Gastroesophageal sphincter (tissue), 4 donors: ENCODE measurements around the gene ARPC5. TPM values are rescaled to one million over a fixed set of nuclear protein-coding genes. Genes with fewer than 3 reads are reported as not detected.

Experiments used
- ATAC-seq: fragments of 150-250 bp; one replicate; pipeline ENCODE4 v1.9.1; 2016; ENCODE audit warnings: mild to moderate bottlenecking, moderate library complexity
- H3K27ac ChIP-seq, 4 donors: fragments of 200-600 bp; sonication (generic) in 3 of 4; 1 replicate in 3 of 4; 2 replicates in 1 of 4; pipeline ENCODE4 v1.5.1; 2016 to 2019
- H3K27me3 ChIP-seq: fragments of 200-600 bp; sonication (generic); one replicate; pipeline ENCODE4 v1.5.1; 2019
- H3K36me3 ChIP-seq, 2 donors: fragments of 200-600 bp; sonication (generic); one replicate each; pipeline ENCODE4 v1.5.1; 2019; ENCODE audit warnings: control low read depth in 1 of 2
- H3K4me1 ChIP-seq, 3 donors: fragments of 200-600 bp; sonication (generic); 1 replicate in 2 of 3; 2 replicates in 1 of 3; pipeline ENCODE4 v1.5.1; 2016 to 2019; ENCODE audit warnings: control low read depth in 2 of 3
- H3K4me3 ChIP-seq, 2 donors: fragments of 200-600 bp; sonication (generic); one replicate each; pipeline ENCODE4 v1.5.1; 2019; ENCODE audit warnings: mild to moderate bottlenecking in 1 of 2, moderate library complexity in 1 of 2
- H3K9me3 ChIP-seq, 3 donors: fragments of 200-600 bp; sonication (generic); one replicate each; pipeline ENCODE4 v1.5.1; 2017 to 2019; ENCODE audit warnings: control low read depth in 2 of 3
- EP300 ChIP-seq: sonication (generic); formaldehyde crosslinking; IDR thresholded peaks from one replicate; pipeline ENCODE4 v1.6.1; 2017; ENCODE audit warnings: antibody characterized with exemption, mild to moderate bottlenecking
- POLR2A ChIP-seq, 2 donors: fragments of 450-650 bp; IDR thresholded peaks; one replicate each; pipeline ENCODE4 v1.6.1; 2017; ENCODE audit warnings: antibody characterized with exemption in 2 of 2, mild to moderate bottlenecking in 2 of 2, moderate library complexity in 1 of 2
- POLR2AphosphoS5 ChIP-seq: sonication (generic); formaldehyde crosslinking; IDR thresholded peaks from one replicate; pipeline ENCODE4 v1.6.1; 2017; ENCODE audit warnings: antibody characterized with exemption
- WGBS, 2 donors: methylation state at CpG; one replicate each; pipeline ENCODE4 v1.1.5; 2018; ENCODE audit warnings: low coverage in 1 of 2; 5-methylcytosine and 5-hydroxymethylcytosine counted together
- total RNA-seq, 4 donors: library from RNA; depleted of rRNA; stranded (reverse); fragments of >200 nt; gene quantifications; one replicate each; pipeline ENCODE4 v1.1.0, GENCODE V29; 2016
- TF ChIP-seq, protein P1 (sequence below), 4 experiments: fragments of 200-600 bp in 2 of 4; fragments of 450-650 bp in 2 of 4; sonication (generic) in 1 of 4; IDR thresholded peaks; one replicate each; pipeline ENCODE4 v1.5.1; 2017 to 2019; ENCODE audit warnings: antibody characterized with exemption in 4 of 4, mild to moderate bottlenecking in 2 of 4, moderate library complexity in 2 of 4

The ARPC5 gene
- total RNA-seq, 4 donors from 2014 or later: 66.8 to 154 (median 87.5) TPM

DNA sequence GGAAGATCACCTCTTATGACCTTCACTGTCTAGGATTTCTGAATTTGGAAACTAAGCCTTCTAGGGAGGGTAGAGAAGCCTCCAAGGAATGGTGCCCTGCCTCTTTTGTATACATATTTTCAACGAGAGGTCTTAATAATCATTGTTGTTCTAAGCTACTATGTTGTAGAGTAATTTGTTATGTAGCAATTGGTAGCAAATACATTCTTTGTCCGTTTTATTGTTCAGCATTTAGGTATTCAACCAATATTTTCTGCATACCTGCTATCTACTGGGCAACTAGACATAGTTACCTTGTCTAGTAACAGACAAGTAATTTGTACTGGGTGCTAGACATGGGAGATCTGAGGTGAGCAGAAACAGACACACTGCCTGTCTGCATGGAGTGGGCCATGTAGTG lies 24.6 kb downstream of the ARPC5 start:
- H3K4me3 ChIP-seq: no peak overlapping the region
- peaks cover 3 to 31% (median 9%) of the 10 kb centered on the region in 3 donors for H3K4me1 ChIP-seq
- TF ChIP-seq EP300 (no peak), POLR2A (IDR thresholded peaks at IDR 0.05) (no peak), POLR2AphosphoS5 (no peak)
- TF ChIP-seq, protein P1, sequence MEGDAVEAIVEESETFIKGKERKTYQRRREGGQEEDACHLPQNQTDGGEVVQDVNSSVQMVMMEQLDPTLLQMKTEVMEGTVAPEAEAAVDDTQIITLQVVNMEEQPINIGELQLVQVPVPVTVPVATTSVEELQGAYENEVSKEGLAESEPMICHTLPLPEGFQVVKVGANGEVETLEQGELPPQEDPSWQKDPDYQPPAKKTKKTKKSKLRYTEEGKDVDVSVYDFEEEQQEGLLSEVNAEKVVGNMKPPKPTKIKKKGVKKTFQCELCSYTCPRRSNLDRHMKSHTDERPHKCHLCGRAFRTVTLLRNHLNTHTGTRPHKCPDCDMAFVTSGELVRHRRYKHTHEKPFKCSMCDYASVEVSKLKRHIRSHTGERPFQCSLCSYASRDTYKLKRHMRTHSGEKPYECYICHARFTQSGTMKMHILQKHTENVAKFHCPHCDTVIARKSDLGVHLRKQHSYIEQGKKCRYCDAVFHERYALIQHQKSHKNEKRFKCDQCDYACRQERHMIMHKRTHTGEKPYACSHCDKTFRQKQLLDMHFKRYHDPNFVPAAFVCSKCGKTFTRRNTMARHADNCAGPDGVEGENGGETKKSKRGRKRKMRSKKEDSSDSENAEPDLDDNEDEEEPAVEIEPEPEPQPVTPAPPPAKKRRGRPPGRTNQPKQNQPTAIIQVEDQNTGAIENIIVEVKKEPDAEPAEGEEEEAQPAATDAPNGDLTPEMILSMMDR (IDR thresholded peaks at IDR 0.05): no peak
- H3K27me3 ChIP-seq: no peaks in the 10 kb centered on the region
- H3K9me3 ChIP-seq: no peaks in the 10 kb centered on the region
- 62% methylated on average over 2 of the region's 2 CpGs for WGBS, 2 donors
- H3K27ac ChIP-seq: no peak overlapping the region
- no peaks in the 10 kb centered on the region for H3K36me3 ChIP-seq
- ATAC-seq: no peak

DNA sequence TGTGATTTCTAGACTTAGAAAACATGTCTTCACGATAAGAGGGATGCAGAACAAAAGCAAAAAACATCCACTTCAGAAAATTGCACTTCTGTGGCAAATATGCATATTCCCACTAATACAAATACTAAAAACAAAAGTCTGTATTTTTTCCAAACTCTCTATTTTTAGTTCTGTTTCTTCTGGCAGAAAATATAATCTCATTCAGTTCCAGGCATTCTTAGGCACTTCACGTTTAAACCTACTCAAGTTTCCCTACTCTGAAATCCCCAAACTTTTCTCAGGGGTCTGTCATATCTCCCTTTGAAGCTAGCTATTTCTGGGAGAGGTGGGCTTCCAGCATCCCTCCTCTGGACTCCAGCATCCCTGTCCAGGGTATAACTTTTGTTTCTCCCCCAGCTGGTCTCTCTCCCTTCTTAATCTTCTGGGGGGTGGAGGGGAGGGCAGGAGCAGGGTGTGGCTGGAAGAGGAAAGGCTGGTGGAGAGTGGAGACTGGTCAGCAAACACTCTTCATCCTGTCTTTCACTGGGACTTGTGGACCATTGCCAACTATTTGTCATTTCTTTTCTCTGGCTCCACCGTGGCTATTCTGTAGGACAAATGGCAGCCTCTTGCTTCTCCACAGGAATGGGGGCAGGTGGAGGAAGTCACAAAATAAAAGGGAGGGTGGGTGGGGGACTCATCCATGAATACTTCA lies 25.7 kb downstream of the ARPC5 start:
- TF ChIP-seq POLR2AphosphoS5: no peak
- no peak for TF ChIP-seq POLR2A (IDR thresholded peaks at IDR 0.05)
- no peak for TF ChIP-seq EP300
- TF ChIP-seq, protein P1 (IDR thresholded peaks at IDR 0.05): no peak
- Histone ChIP-seq H3K4me1 (peaks cover 3 to 31% (median 9%) of the 10 kb centered on the region in 3 donors), H3K27me3 (no peaks in the 10 kb centered on the region), H3K9me3 (no peaks in the 10 kb centered on the region), H3K27ac (peak overlapping the region; percentile 35 to 63 (median 56)), H3K36me3 (no peaks in the 10 kb centered on the region), H3K4me3 (no peak overlapping the region)
- WGBS, 2 donors: 4 to 13% methylated on average over 2 to 3 of the region's 3 CpGs
- ATAC-seq: no peak

DNA sequence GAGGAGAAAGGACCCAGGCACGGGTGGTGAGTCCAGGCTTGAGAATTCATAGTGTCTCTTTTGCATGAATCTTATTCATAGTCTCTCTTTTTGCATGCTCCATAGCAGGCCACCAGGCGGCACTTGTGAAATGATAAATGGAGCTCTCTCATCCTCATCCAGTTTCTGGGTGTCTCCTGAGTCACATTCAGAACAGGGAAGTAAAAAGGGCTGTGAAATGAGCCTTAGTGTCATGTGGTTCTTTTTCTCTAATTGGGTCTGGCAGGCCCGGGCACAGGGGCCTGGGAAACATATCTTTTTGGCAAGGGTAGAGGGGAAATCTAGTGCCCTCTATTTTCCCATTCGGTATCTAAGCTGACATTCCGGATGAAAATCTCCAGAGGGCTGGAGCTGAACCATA lies 26.3 kb downstream of the ARPC5 start:
- H3K36me3 ChIP-seq: no peaks in the 10 kb centered on the region
- no peaks in the 10 kb centered on the region for H3K9me3 ChIP-seq
- H3K27me3 ChIP-seq: no peaks in the 10 kb centered on the region
- H3K4me1 ChIP-seq: peaks cover 3 to 31% (median 9%) of the 10 kb centered on the region in 3 donors
- ATAC-seq: peak; percentile 86
- WGBS, 2 donors: 0 to 7% methylated on average over 4 to 5 of the region's 5 CpGs
- H3K27ac ChIP-seq: peak overlapping the region; percentile 35 to 63 (median 53)
- TF ChIP-seq POLR2AphosphoS5 (no peak), POLR2A (IDR thresholded peaks at IDR 0.05) (no peak)
- TF ChIP-seq, protein P1 (IDR thresholded peaks at IDR 0.05): peak; percentile 26 to 70 (median 67)
- H3K4me3 ChIP-seq: no peak overlapping the region

DNA sequence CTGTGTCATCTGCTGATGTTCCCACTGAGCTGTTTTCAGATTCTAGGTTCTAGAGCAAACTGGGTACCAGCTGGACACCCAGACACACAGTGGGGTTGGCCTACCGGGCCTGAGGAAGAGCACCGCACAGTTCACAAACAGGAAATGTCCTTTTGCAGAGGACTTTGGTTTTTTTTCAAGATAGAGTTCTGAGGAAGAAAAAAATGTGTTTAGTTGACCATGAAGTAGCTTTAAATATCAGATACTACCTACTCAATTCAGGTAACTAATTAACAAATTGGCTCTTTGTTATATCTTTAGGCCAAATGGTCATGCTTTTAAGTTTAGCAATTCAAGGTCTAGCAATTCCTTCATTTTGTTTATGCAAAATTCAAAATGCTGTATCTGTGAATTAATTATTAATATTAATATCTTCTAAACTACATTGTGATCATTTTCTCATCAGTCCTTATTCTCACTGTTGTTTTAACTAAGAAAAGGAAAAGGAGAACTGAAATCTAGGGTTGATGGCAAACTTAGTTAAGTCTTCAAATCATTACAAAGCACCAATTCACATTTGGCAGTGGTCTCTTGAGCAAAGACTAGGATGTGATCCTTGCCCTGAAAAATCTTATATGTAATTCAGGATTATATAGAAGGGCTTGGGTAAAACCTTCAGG lies 28.1 kb downstream of the ARPC5 start:
- no peaks in the 10 kb centered on the region for H3K9me3 ChIP-seq
- H3K4me3 ChIP-seq: no peak overlapping the region
- peaks cover 3 to 31% (median 9%) of the 10 kb centered on the region in 3 donors for H3K4me1 ChIP-seq
- no peaks in the 10 kb centered on the region for H3K36me3 ChIP-seq
- no peaks in the 10 kb centered on the region for H3K27me3 ChIP-seq
- WGBS, 2 donors: 74 to 94% methylated on average over 2 of the region's 2 CpGs
- TF ChIP-seq POLR2AphosphoS5: no peak
- no peak for TF ChIP-seq POLR2A (IDR thresholded peaks at IDR 0.05)
- no peak for ATAC-seq
- no peak overlapping the region for H3K27ac ChIP-seq

DNA sequence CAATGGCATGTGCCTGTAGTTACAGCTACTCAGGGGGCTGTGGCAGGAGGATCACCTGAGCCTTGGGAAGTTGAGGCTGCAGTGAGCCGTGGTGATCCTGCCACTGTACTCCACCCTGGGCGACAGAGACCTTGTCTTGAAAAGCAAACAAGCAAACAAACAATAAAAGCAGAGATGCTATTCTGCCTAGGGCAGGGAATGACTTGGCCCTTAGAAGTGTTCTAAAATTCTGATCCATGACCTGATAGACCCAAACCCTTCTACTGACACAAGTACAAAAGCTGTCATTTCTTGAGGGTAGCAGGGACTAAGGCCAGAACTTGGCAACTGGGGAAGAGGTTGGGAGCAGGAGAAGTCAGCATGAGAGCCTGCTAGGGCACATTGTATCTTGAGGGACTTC lies 29.7 kb downstream of the ARPC5 start:
- no peak overlapping the region for H3K4me3 ChIP-seq
- peaks cover 3 to 31% (median 9%) of the 10 kb centered on the region in 3 donors for H3K4me1 ChIP-seq
- no CpG with 5 or more reads among the region's 2 CpGs for WGBS, 2 donors
- no peaks in the 10 kb centered on the region for H3K9me3 ChIP-seq
- TF ChIP-seq, protein P1 (IDR thresholded peaks at IDR 0.05): no peak
- no peak for TF ChIP-seq EP300
- no peak for ATAC-seq
- no peaks in the 10 kb centered on the region for H3K36me3 ChIP-seq
- no peaks in the 10 kb centered on the region for H3K27me3 ChIP-seq
- H3K27ac ChIP-seq: no peak overlapping the region
